Stimulated activated CD4-positive, alpha-beta T cell treated with anti-CD3 and anti-CD28 coated beads, Interleukin-1b, Interleukin-23, amount 100 ng/mL, for 1 hour (primary cell): ENCODE measurements around the gene KIF11.

Experiments used
- DNase-seq, 2 donors: peaks; one replicate each; pipeline ENCODE4 v3.0.0-alpha.2; 2020; ENCODE audit warnings: low read depth in 2 of 2

Gene KIF11

DNA sequence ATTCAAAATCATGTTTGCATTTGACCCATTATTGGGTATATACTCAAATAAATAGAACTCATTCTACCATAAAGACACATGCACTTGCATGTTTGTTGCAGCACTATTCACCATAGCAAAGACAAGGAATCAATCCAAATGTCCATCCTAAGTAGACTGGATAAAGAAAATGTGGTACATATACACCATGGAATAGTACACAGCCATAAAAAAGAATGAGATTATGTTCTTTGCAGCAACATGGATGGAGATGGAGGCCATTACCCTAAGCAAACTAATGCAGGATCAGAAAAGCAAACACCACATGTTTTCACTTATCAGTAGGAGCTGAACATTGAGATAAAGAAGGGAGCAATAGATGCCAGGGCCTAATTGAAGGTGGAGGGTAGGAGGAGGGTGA, 84.8 kb downstream of the KIF11 start:
- no peak for DNase-seq

DNA sequence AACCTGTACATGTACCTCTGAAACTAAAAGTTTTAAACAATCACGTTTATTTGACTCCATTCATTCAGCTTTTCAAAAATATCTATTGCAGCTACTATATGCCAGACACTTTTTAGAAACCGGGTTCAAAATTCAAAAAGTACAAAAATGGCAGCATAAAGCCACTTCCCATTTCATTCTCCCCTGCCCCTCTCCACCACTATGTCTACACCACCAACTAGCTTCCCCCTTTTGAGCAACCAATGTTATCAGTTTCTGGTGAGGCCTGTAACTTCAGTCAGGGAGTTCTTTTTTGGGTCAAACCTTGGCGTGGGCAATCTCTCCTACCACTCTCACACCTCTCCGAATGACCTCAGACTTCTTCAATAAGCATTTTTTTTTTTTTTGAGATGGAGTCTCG, 85.3 kb downstream of the KIF11 start:
- DNase-seq: no peak

DNA sequence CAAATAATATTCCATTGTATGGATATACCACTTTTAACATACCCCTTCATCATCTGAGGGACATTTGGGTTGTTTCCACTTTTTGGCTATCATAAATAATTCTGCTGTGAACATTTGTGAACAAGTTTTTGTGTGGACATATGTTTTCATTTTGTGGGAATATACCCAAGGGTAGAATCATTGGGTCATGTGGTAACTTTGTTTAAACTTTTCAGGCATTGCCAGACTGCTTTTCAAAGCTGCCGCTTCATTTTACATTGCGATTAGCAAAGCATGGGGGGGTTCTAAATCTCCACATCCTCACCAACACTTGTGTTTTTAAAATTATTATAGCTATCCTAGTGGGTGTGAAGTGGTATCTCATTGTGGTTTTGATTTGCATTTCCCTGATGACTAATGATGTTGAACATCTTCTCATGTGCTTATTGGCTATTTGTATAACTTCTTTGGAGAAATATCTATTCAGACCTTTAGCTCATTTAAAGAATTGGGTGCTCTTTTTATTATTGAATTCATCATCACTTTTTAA, 88.4 kb downstream of the KIF11 start:
- no peak for DNase-seq

DNA sequence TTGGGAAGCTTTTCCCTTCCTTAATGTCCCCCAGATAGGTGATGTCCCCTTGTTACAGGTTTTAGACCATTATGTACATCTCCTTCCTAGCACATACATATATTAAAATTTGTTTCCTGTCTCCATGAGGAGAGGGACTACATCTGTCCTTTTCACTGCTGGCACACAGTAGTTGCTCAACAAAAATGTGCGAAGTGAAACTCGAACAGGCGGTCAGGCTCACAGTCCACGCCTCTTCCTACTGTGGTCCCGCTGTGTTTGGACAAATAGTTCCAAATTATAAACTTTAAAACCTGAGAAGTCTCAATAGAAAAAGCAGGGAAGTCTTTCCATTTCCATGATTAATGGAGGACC, 95.6 kb downstream of the KIF11 start:
- DNase-seq: no peak

DNA sequence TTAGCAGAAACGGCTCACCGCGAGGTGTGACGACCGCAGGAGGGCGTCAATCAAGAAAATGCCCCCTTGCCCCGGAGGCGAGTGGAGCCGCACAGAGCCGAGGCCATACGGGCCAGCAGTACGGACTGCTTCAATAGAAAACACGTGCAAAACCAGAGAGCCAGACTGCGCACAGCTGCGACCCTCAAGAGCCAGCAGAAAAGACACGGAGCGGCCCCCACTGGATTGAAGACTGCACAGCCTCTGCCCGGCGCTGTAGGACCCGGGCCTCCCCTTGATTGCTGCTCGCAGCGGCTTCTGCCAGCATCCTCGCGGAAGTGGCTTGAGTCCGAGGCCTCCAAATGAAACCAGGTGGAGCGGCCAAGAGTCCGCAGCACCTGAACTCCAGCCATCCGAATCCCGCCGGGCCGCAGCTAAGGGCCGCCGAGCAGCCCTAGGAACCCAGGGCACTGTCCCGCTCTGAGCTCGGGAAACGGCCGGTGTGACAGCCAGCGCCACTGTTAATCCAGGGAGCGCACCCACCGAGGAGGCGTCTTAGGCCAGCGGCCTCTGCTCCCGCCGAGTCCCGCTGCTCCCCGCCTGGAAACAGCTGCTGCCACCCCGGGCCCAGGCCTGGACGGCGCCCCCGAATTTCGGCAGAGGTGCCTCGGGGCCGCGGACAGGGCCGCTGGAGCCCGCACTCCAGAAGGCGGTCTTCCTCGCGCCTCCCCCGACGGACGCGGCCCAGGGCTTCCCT, 96.2 kb downstream of the KIF11 start:
- DNase-seq: no peak

DNA sequence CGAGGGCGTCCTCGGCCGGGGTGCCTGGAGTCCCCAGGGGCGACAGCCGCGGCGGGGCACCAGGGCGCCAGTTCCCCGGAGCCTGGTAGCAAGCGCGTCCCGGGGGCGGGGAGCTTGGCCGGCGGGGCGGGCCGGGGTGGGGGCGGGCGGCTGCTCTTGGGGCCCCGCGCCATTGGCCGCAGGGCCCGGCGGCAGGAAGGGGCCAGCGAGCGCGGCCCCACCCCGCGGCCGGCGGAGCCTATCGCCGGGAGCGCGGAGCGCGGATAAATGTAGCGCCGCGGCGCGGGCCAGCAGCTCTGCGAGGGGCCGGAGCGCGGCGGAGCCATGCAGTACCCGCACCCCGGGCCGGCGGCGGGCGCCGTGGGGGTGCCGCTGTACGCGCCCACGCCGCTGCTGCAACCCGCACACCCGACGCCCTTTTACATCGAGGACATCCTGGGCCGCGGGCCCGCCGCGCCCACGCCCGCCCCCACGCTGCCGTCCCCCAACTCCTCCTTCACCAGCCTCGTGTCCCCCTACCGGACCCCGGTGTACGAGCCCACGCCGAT, 96.8 kb downstream of the KIF11 start, which contains the start of gene HHEX:
HHEX (plus strand) TSS at position 293 of the 548 bp plus-strand sequence; CDS start at position 325, 32 bp downstream.
- DNase-seq: no peak

DNA sequence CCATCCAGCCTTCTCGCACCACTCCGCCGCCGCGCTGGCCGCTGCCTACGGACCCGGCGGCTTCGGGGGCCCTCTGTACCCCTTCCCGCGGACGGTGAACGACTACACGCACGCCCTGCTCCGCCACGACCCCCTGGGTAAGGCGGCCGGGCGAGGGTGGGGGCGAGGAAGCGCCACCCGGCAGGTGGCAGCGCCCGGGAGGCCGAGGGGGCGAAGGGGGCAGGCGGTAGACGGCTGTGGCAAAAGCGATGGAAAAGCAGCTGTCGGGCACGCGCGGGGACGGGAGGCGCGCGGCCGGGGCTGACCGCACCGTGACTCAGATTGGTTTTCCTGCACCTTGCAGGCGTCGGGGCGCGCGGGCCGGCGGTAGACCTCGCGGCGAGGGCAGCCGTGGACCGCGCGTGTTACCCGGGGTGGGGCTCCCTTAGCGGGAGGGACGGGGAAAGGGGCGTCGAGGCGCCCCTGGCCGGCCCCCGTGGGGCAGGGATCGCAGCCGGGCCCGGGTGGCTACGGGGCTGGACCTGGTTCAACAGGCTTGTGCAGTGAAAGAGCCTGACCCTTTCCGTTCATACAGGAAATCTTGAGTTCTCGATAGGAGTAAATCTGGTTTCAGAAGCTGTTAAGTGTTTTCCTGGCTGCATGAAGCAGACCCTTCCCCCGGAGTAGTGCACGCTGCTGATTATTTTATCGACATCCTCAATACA, 97.4 kb downstream of the KIF11 start:
- DNase-seq: no peak

DNA sequence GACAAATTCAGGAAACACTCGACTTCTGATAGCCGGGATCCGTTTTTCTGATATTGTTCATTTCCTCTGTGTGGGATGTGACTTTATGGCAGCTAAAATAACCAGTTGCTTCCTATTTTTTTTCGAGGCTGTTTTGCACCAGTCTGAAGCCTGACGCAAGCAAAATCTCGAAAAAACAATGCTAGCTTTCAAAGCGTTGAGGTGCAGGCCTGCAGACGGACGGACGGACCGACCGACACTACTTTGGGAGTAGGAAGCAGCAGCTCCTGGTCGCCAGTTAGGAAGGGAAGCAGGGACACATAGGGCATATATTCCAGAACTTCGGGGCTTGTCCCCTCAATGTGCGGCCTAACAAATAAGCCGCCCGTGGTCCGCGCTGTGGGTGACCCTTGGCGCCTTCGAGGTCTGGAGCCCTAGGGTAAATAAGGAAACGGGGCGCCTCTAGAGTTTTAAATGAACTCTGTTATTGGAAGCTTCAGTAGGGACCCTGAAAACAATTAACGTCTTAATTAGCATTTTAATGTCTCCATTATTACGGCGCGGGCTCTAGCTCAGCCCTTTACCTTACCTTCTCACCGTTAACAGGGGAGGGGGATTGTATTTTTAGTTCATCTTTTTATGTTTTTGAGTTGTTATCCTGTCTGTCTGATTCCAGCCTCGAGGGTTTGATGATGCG, 98.1 kb downstream of the KIF11 start:
- no peak for DNase-seq

DNA sequence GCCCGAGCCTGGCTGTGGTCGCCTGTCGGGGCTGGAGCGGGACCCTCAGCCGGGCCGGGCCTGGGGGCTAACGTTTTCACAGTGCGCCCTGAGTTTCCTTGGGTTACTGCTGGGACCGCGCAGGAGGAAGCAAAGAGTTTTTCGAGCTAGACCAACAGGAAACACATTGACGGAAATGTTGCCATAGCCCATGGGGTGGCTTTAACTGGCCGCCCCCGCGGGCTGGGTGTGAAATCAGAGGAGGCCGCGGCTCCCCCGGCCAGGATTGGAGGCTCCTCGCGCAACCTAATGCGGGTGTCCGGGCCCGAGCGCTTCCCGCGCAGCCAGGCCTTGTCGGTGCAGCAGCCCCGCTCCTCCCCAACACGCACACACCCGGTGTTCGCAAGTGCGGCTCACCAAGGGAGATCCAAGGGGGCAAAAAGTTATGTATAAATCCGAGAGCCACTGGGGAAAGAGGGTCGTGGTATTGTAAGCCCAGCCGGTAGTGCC, 98.7 kb downstream of the KIF11 start:
- DNase-seq: no peak

DNA sequence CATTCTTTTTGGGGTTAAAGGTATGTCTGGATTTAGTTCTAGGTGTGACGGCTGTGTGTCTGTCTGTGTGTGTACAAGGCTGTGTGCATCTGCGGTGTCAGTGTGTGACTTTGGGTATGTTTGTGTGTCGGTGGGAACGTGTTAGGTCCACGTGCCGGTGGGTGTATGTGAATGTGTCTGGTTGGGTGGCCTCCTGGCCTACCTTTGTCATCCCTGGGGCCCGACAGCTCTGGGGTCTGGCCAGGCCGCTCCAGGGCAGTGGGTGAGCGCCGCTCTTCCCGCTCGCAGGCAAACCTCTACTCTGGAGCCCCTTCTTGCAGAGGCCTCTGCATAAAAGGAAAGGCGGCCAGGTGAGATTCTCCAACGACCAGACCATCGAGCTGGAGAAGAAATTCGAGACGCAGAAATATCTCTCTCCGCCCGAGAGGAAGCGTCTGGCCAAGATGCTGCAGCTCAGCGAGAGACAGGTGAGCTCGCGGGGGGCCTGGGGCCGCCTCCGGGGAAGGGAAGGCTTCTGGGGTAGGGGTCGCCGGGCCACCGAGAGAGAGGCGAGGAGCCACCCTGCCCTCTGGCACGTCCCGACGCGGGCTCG, 99.2 kb downstream of the KIF11 start:
- no peak for DNase-seq

DNA sequence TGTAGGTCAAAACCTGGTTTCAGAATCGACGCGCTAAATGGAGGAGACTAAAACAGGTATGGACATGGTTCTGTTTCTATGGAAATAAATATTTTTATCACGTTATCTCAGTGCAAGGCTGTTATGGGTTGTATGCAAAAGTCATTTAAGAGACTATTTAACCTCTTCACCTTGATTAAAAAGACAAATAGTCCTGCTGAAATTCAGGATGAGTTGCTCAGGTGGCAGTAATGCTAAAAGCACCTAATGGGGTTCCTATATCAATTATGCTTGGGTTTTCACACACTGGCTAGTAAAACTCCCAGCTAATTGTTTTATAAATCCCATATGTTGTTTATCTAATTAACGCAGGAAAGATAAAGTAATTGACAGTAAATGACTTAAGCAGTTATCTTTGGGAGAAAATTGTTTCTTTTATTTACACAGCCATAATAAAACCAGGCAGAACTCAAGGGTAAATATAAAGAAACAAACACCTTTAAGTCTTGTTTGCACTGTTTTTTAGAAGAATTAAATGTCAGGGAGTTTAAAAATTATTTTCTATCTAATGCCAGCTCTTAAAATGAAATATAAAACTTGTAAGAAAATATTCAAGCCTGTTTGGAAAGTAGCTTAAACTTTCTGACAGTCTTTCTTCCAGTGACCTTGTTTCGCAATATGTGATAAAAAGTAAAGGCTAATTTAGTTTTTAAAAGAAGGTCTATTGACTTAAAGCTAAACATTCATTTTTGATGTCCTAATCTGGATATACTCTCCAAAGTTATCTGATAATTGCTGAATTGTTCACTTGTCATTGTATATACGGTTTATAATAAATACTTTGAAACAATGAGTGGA, 100.0 kb downstream of the KIF11 start:
- no peak for DNase-seq

DNA sequence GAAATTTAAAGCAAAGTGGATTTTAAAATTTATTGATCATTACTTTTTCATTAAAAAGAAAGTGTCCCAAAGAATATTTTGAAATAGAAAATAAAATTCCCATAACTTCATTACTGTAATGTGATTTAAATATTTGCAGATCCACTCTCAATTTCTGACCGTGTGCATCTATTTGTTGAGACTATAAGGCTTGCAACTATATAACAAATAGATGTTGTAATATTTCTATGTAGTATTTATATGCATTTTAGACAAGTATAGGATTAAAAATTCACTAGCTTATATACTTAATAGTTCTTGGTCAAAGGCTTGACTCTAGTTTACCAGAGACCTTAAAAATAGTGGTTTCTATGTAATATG, 100.6 kb downstream of the KIF11 start:
- DNase-seq: no peak

DNA sequence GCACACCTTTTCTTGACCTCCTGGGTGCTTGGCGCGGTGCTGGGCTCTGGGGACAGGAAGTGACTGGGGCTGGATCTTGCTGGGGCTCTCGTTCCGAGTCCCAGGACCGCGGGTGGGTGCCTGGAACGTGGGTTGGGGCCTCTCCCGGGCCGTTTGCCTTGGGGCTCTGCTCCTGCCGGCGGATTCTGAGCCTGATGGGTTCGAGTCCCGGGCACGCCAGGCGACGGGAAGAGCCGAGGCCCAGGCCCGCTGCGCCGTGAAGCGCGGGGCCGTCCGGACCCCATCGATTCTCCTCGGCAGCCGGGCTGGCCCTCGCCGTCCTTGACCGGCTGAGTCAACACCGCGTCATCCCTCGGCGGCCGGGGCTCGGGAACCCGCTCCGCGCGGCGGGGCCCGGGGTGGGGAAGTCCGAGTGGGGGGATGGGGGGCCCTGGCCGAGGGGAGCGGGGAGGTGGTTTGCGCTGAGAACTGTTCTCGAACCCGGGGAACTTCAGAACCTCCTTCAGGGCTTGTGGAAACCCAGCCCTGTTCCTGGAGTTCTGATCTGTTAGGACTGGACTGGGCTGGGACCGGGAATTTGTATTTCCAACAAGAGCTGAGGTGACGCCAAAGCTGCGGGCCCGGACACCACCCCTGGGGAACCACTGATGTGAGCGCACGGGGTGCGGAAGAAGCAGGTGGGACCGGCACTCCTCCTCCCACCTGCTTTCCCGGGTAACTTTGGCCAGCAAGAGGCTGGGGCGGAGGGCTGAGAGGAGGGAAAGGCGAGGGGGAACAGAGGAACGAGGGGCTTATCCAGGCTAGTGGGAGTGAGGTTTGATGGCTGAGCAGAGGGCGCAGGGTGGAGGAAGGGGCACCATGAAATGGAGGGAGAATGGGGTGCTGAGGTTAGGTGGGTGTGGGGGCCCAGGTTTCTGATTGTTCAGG, 103.0 kb downstream of the KIF11 start:
- no peak for DNase-seq

DNA sequence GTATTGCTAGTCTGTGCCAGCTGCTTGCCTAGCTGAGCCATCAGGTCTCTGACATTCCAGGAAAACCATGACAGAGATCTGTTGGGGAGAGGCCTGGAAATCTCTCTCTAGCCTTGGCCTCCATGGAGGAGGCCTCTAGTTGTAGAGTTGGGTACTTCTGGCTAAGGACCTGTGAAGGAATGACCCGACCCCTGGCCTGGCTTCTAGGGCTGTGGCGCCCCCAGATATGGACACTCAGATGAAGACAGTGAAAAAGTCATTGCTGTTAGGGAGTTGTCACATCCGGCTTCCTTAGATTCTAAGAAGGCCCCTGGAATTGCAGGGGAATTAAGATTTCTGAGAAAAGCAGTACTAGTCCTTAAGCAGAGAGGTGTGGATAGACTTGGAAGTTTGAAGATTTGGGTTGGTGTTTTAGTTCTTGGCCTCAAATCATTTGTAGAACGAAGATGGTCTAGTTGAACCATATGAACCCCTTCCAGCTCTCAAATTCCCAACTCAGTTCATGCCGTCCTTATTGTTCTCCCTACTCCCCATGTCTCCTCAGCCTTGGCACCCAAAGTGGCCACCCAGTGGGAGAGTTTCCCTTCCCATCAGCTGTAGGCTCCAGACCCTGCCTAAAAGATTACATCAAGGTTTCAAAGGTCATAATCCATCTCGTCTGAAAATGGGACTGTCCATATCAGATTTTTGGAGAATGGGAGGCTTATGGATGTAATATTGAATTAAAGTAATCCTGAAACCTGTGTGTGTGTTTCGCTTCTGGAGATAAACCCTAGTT, 103.9 kb downstream of the KIF11 start:
- DNase-seq: no peak

DNA sequence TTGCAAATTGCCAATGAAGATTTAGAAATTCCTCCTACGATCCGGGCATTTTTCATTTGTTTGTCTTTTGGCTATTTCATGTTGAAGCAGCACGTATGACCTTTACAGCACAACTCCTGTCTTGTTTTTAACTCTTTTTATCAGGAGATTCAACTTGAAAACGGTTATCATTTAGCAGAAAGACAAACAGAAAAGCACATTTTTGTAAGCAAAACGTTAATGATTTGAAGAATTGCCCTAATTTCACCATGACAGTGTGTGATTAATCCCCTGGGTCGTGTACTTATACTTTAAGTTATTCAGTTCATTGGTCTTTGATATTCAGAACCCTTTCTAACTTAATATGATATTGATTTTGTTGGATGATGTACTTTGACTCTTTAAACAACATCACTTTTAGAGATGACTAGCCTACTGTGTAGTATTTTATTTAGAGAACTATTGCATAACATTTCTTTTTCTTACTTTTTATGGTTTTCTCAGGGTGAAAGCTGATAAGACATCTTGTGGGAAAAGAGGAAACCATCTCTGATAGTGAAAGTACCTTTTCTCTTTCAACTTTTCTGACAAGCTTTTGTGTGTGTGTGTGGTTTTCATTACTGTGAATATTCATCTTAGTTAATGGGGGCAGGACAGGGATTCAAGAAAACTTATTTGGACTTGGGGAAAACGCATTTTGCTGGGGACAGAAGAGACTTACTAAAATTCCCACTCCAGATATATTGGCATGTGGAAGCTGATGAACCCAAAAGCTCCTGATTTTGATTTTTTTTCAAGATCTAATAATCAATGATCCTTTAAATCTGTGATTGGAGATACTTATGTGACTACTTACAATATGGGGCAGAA, 105.0 kb downstream of the KIF11 start:
- no peak for DNase-seq

DNA sequence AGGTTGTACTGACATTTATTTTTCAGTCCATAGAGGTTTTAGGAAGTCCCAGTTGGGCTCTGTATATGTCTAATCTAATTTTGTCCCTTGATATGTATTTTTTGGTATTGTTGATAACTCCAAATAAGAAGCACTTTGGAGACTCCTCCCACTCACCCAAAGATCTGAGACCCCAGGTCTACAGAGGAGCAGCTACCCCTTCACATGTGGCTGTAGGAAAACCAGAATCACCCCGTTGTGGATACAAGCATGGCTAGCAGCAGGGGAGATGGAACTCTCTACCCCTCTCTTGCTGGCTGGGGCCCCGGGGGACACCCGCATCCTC, 106.2 kb downstream of the KIF11 start:
- no peak for DNase-seq

DNA sequence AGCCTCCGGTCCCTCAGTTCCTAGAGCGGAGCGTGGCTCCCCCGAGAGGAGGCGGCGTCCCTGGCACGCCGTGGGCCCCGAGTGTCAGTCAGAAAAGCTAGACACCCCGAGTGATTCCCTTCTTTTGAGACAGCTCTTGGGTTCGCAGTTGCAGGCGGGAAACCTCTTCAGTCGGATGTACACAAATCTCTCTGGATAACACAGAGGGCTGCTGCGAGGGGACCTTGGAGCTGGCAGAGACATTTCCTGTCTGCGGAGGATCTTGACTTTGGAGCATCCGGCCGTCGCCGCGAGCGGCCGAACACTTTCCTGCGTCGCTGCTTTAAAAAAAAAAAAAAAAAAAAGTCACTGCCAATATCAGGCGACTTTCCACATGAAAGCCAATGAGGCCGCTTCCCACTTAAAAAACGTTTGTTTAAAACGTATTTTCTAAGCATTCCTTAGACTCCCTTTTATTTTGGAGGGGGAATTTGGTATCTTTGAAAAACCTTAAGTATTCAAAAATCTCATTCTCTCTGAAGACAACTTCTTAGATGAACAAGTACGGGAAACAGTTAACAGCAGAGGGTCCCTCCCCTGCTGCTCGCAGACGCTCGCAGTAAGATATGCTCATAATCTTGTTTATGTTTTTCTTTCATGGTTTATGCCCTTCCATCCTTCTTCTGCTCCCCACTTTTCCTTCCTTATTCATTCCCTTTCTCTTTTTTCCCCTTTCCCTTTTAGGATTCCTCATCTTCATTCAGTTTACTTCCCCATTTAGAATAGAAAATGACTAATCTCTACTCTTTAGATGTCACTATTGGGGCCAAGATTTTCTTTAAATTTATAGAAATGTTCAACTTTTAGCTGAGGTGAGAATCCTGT, 106.8 kb downstream of the KIF11 start:
- no peak for DNase-seq
